Activated T-helper 1 cell treated with anti-CD3 and anti-CD28 coated beads, Interleukin-12 subunit alpha, Interleukin-12 subunit beta, Interleukin-2, Interleukin-4 antibody, amounts not matched to agents 30 ng/mL and 10 ng/mL and 1 ng/mL, durations not matched to agents 14 hours and 24 hours and 36 hours (primary cell): ENCODE measurements around the gene EXOSC5. TPM values are rescaled to one million over a fixed set of nuclear protein-coding genes. Genes with fewer than 3 reads are reported as not detected.
"Not testable (repeated sequence)": the region's sequence is repeated elsewhere in the genome, so short reads cannot be mapped to it uniquely, and the experiment has no call there.

Experiments
- DNase-seq: peaks from one replicate; pipeline ENCODE4 v3.0.0; 2021; ENCODE audit warnings: low spot score
- H3K27ac Mint-ChIP-seq: one replicate; pipeline ENCODE4 v1.8.0; 2021; ENCODE audit warnings: mild to moderate bottlenecking, mixed read lengths
- H3K27me3 Mint-ChIP-seq: one replicate; pipeline ENCODE4 v1.8.0; 2022; ENCODE audit warnings: mild to moderate bottlenecking, moderate library complexity, mixed read lengths; ENCODE audit not compliant: insufficient read depth
- H3K36me3 Mint-ChIP-seq: one replicate; pipeline ENCODE4 v1.8.0; 2021; ENCODE audit warnings: low read depth, mixed read lengths
- H3K4me1 Mint-ChIP-seq: one replicate; pipeline ENCODE4 v1.8.0; 2021; ENCODE audit warnings: low read depth, mixed read lengths
- H3K4me3 Mint-ChIP-seq: one replicate; pipeline ENCODE4 v1.8.0; 2021; ENCODE audit warnings: mild to moderate bottlenecking, moderate library complexity, mixed read lengths
- H3K9me3 Mint-ChIP-seq: one replicate; pipeline ENCODE4 v1.8.0; 2021; ENCODE audit warnings: mixed read lengths
- intact Hi-C: fragments of 100-400 bp; cut with micrococcal nuclease; formaldehyde crosslinking; loops from one replicate; pipeline ENCODE4 v1.15.1; 2024
- total RNA-seq: library from RNA; stranded (reverse); gene quantifications from 2 replicates; pipeline ENCODE4 v1.2.3, GENCODE V29; 2022

EXOSC5 gene
- total RNA-seq, 1 donor from 2014 or later, result 66.6 TPM

- no peak overlapping the region for H3K4me3 Mint-ChIP-seq
- DNase-seq, result no peak
- H3K9me3 Mint-ChIP-seq, result no peaks in the 10 kb centered on the region
- no peaks in the 10 kb centered on the region for H3K27me3 Mint-ChIP-seq
- peaks cover 13% of the 10 kb centered on the region for H3K36me3 Mint-ChIP-seq
- H3K27ac Mint-ChIP-seq, result no peak overlapping the region
- H3K4me1 Mint-ChIP-seq, result peaks cover 15% of the 10 kb centered on the region
- intact Hi-C loops, result no loop called here
These were observed 4.4 kb downstream of the EXOSC5 start for GRCh38 chr19:41392775-41393174.

- intact Hi-C loops, result no loop called here
- no peaks in the 10 kb centered on the region for H3K27me3 Mint-ChIP-seq
- no peak overlapping the region for H3K27ac Mint-ChIP-seq
- no peak overlapping the region for H3K4me3 Mint-ChIP-seq
- DNase-seq, result no peak
- H3K4me1 Mint-ChIP-seq, result peaks cover 14% of the 10 kb centered on the region
- H3K9me3 Mint-ChIP-seq, result no peaks in the 10 kb centered on the region
- peaks cover 14% of the 10 kb centered on the region for H3K36me3 Mint-ChIP-seq
These were observed 5.5 kb downstream of the EXOSC5 start for GRCh38 chr19:41391618-41392017.

GRCh38 chr19:41386442-41386841 lies 10.7 kb downstream of the EXOSC5 start:
- Mint-ChIP-seq H3K4me1 (no peaks in the 10 kb centered on the region), H3K4me3 (no peak overlapping the region), H3K36me3 (peaks cover 16% of the 10 kb centered on the region), H3K27me3 (no peaks in the 10 kb centered on the region), H3K9me3 (no peaks in the 10 kb centered on the region), H3K27ac (no peak overlapping the region)
- no peak for DNase-seq
- intact Hi-C loops, result no loop called here

- H3K27me3 Mint-ChIP-seq, result no peaks in the 10 kb centered on the region
- no peak overlapping the region for H3K27ac Mint-ChIP-seq
- H3K4me3 Mint-ChIP-seq, result no peak overlapping the region
- no peaks in the 10 kb centered on the region for H3K9me3 Mint-ChIP-seq
- H3K4me1 Mint-ChIP-seq, result no peaks in the 10 kb centered on the region
- intact Hi-C loops, result no loop called here
- no peak for DNase-seq
- peaks cover 9% of the 10 kb centered on the region for H3K36me3 Mint-ChIP-seq
These were observed 12.8 kb downstream of the EXOSC5 start for GRCh38 chr19:41384351-41384750.

GRCh38 chr19:41381536-41381935 lies 15.6 kb downstream of the EXOSC5 start:
- H3K4me3 Mint-ChIP-seq, H3K9me3 Mint-ChIP-seq, intact Hi-C loops, H3K4me1 Mint-ChIP-seq, H3K27me3 Mint-ChIP-seq, DNase-seq, H3K27ac Mint-ChIP-seq: not testable (repeated sequence)
- peaks cover 11% of the 10 kb centered on the region for H3K36me3 Mint-ChIP-seq

- no peak overlapping the region for H3K4me3 Mint-ChIP-seq
- peaks cover 3% of the 10 kb centered on the region for H3K36me3 Mint-ChIP-seq
- intact Hi-C loops, result no loop called here
- H3K27me3 Mint-ChIP-seq, result peaks cover 2% of the 10 kb centered on the region
- H3K4me1 Mint-ChIP-seq, result peaks cover 14% of the 10 kb centered on the region
- H3K27ac Mint-ChIP-seq, result no peak overlapping the region
- DNase-seq, result no peak
- H3K9me3 Mint-ChIP-seq, result no peaks in the 10 kb centered on the region
These were observed 19.0 kb downstream of the EXOSC5 start for GRCh38 chr19:41377977-41378709.

- H3K27me3 Mint-ChIP-seq, result peaks cover 2% of the 10 kb centered on the region
- intact Hi-C loops, result no loop called here
- peaks cover 14% of the 10 kb centered on the region for H3K4me1 Mint-ChIP-seq
- no peak for DNase-seq
- H3K4me3 Mint-ChIP-seq, result peak overlapping the region; percentile 82
- H3K9me3 Mint-ChIP-seq, result no peaks in the 10 kb centered on the region
- H3K27ac Mint-ChIP-seq, result peak overlapping the region; percentile 83
- peaks cover 3% of the 10 kb centered on the region for H3K36me3 Mint-ChIP-seq
These were observed 20.2 kb downstream of the EXOSC5 start for GRCh38 chr19:41376998-41377365.

- peaks cover 2% of the 10 kb centered on the region for H3K27me3 Mint-ChIP-seq
- peaks cover 4% of the 10 kb centered on the region for H3K36me3 Mint-ChIP-seq
- H3K4me3 Mint-ChIP-seq, result peak within 1 kb of the TSS; percentile 82
- peaks cover 14% of the 10 kb centered on the region for H3K4me1 Mint-ChIP-seq
- intact Hi-C loops, result no loop called here
- peak within 1 kb of the TSS; percentile 83 for H3K27ac Mint-ChIP-seq
- DNase-seq, result no peak
- no peaks in the 10 kb centered on the region for H3K9me3 Mint-ChIP-seq
These were observed 20.7 kb downstream of the EXOSC5 start, which contains the start of gene TMEM91 for GRCh38 chr19:41376241-41376997. TMEM91 (plus strand) TSS chr19:41376533; CDS start chr19:41378310, 1,777 bp downstream.

GRCh38 chr19:41373993-41374392 lies 23.2 kb downstream of the EXOSC5 start:
- Mint-ChIP-seq H3K27me3 (peaks cover 2% of the 10 kb centered on the region), H3K36me3 (peaks cover 6% of the 10 kb centered on the region), H3K4me1 (peaks cover 14% of the 10 kb centered on the region), H3K27ac (no peak overlapping the region), H3K4me3 (no peak overlapping the region), H3K9me3 (no peaks in the 10 kb centered on the region)
- intact Hi-C loops, result no loop called here
- DNase-seq, result no peak

- no peak overlapping the region for H3K4me3 Mint-ChIP-seq
- intact Hi-C loops, result no loop called here
- peaks cover 6% of the 10 kb centered on the region for H3K36me3 Mint-ChIP-seq
- peaks cover 14% of the 10 kb centered on the region for H3K4me1 Mint-ChIP-seq
- DNase-seq, result no peak
- no peak overlapping the region for H3K27ac Mint-ChIP-seq
- no peaks in the 10 kb centered on the region for H3K9me3 Mint-ChIP-seq
- H3K27me3 Mint-ChIP-seq, result peaks cover 2% of the 10 kb centered on the region
These were observed 24.7 kb downstream of the EXOSC5 start for GRCh38 chr19:41372501-41372900.

- no peak overlapping the region for H3K27ac Mint-ChIP-seq
- H3K36me3 Mint-ChIP-seq, result peaks cover 3% of the 10 kb centered on the region
- no peaks in the 10 kb centered on the region for H3K9me3 Mint-ChIP-seq
- peaks cover 6% of the 10 kb centered on the region for H3K4me1 Mint-ChIP-seq
- intact Hi-C loops, result no loop called here
- DNase-seq, result no peak
- H3K27me3 Mint-ChIP-seq, result peaks cover under 1% of the 10 kb centered on the region
- no peak overlapping the region for H3K4me3 Mint-ChIP-seq
These were observed 25.6 kb downstream of the EXOSC5 start for GRCh38 chr19:41371541-41371940.

GRCh38 chr19:41371119-41371518 lies 26.0 kb downstream of the EXOSC5 start:
- H3K27me3 Mint-ChIP-seq, H3K27ac Mint-ChIP-seq, H3K4me3 Mint-ChIP-seq, H3K36me3 Mint-ChIP-seq, H3K9me3 Mint-ChIP-seq, DNase-seq, intact Hi-C loops, H3K4me1 Mint-ChIP-seq: not testable (repeated sequence)

- H3K27me3 Mint-ChIP-seq, result no peaks in the 10 kb centered on the region
- no peak for DNase-seq
- H3K4me1 Mint-ChIP-seq, result peaks cover 5% of the 10 kb centered on the region
- no peak overlapping the region for H3K4me3 Mint-ChIP-seq
- no peak overlapping the region for H3K27ac Mint-ChIP-seq
- H3K36me3 Mint-ChIP-seq, result peaks cover 3% of the 10 kb centered on the region
- intact Hi-C loops, result no loop called here
- H3K9me3 Mint-ChIP-seq, result no peaks in the 10 kb centered on the region
These were observed 27.4 kb downstream of the EXOSC5 start for GRCh38 chr19:41369769-41370168.
